ENCODE data around the gene SEMA5A. TPM values are rescaled to one million over a fixed set of nuclear protein-coding genes. Genes with fewer than 3 reads are reported as not detected.

SEMA5A gene
- total RNA-seq, 1 experiment from 2014 or later, result 34.3 TPM

DNA sequence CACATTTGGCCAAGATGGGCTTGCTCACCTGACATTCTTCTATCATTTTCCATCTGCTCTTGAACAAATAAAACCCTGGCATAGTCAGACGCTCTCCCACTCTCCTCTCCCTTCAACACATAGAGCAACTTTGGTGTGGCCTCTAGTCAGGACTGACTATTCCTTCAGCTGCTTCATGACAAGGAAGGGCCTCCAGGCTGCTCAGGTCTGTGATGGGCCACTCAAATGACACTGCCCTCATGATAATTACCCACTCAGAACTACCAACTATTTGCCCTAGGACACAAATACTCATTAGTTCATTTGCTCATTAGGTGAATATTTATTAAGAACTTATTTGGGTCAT, 376.3 kb downstream of the SEMA5A start:
- H3K27me3 ChIP-seq (replicated peaks; ENCODE audit: control insufficient read depth, insufficient read depth, low read length), result no peaks in the 10 kb centered on the region
- BruUV-seq (replicated peaks), result no TSS peak
- DNase-seq, result no peak
- no peaks in the 10 kb centered on the region for H3K36me3 ChIP-seq (ENCODE audit: control insufficient read depth, insufficient read depth, low read length)
- CTCF ChIA-PET, result no interaction called here
- H3K4me3 ChIP-seq (ENCODE audit: low read depth, low read length), result no peak overlapping the region
- POLR2A ChIA-PET, result no interaction called here
- intact Hi-C loops (cut with micrococcal nuclease; ENCODE audit: unreplicated experiment), result no loop called here
- no peaks in the 10 kb centered on the region for H3K27me3 Mint-ChIP-seq (ENCODE audit: insufficient read depth, unreplicated experiment)
- no peaks in the 10 kb centered on the region for H3K9me3 ChIP-seq
- peaks cover 12% of the 10 kb centered on the region for H3K36me3 Mint-ChIP-seq (ENCODE audit: insufficient read depth, unreplicated experiment)
- H3K27ac Mint-ChIP-seq (ENCODE audit: unreplicated experiment), result no peak overlapping the region
- H3K4me3 Mint-ChIP-seq (ENCODE audit: unreplicated experiment), result no peak overlapping the region
- H3K4me1 ChIP-seq, result no peaks in the 10 kb centered on the region
- H3K9me3 Mint-ChIP-seq (ENCODE audit: unreplicated experiment), result no peaks in the 10 kb centered on the region
- TF ChIP-seq, protein P1, sequence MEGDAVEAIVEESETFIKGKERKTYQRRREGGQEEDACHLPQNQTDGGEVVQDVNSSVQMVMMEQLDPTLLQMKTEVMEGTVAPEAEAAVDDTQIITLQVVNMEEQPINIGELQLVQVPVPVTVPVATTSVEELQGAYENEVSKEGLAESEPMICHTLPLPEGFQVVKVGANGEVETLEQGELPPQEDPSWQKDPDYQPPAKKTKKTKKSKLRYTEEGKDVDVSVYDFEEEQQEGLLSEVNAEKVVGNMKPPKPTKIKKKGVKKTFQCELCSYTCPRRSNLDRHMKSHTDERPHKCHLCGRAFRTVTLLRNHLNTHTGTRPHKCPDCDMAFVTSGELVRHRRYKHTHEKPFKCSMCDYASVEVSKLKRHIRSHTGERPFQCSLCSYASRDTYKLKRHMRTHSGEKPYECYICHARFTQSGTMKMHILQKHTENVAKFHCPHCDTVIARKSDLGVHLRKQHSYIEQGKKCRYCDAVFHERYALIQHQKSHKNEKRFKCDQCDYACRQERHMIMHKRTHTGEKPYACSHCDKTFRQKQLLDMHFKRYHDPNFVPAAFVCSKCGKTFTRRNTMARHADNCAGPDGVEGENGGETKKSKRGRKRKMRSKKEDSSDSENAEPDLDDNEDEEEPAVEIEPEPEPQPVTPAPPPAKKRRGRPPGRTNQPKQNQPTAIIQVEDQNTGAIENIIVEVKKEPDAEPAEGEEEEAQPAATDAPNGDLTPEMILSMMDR (IDR thresholded peaks at IDR 0.05; ENCODE audit: insufficient read depth in 1 of 2, low read depth in 1 of 2, low read length in 1 of 2, severe bottlenecking in 1 of 2, unreplicated experiment in 1 of 2), result no peak
- H3K4me1 Mint-ChIP-seq (ENCODE audit: low read depth, unreplicated experiment), result no peaks in the 10 kb centered on the region

DNA sequence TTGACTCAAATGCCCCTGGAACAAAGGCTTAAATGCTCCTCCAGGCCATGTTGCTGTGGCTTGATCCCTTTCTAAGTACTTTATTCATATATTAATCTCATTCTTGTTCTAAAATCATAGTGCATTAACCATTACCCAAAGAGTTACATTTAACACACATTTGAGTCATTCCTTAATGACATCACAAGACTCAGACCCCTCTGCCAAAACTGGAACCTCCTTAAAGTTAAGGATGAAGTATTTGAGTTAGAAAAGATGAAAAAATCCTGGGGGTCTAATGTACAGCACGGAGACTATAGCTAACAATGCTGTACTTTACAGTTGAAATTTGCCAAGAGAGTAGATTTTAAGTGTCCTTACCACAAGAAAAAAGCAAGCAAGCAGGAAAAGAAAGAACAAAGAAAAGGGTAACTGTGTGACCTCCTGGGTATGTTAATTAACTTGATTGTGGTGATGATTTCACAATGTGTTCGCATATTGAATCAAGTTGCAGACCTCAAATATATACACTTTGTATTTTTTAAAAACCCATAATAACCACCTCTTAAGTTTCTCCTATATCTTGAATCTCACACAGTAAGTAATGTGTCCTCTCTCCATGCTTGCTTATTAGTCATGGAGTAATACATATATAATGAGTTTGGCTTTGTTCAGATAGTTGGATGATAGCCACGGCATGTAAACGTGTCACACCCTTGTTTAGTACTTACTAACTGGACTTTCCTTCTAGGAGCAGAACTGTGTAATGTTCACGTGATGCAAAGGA, 376.9 kb downstream of the SEMA5A start:
- intact Hi-C loops (cut with micrococcal nuclease; ENCODE audit: unreplicated experiment), result no loop called here
- no TSS peak for BruUV-seq (replicated peaks)
- no peaks in the 10 kb centered on the region for H3K4me1 Mint-ChIP-seq (ENCODE audit: low read depth, unreplicated experiment)
- POLR2A ChIA-PET, result no interaction called here
- Histone ChIP-seq H3K4me1 (no peaks in the 10 kb centered on the region), H3K9me3 (no peaks in the 10 kb centered on the region), H3K27me3 (replicated peaks; ENCODE audit: control insufficient read depth, insufficient read depth, low read length) (no peaks in the 10 kb centered on the region), H3K4me3 (ENCODE audit: low read depth, low read length) (no peak overlapping the region), H3K36me3 (ENCODE audit: control insufficient read depth, insufficient read depth, low read length) (no peaks in the 10 kb centered on the region)
- TF ChIP-seq, protein P1 (IDR thresholded peaks at IDR 0.05; ENCODE audit: insufficient read depth in 1 of 2, low read depth in 1 of 2, low read length in 1 of 2, severe bottlenecking in 1 of 2, unreplicated experiment in 1 of 2), result no peak
- no peak for DNase-seq
- peaks cover 12% of the 10 kb centered on the region for H3K36me3 Mint-ChIP-seq (ENCODE audit: insufficient read depth, unreplicated experiment)
- H3K27ac Mint-ChIP-seq (ENCODE audit: unreplicated experiment), result no peak overlapping the region
- H3K4me3 Mint-ChIP-seq (ENCODE audit: unreplicated experiment), result no peak overlapping the region
- no peaks in the 10 kb centered on the region for H3K27me3 Mint-ChIP-seq (ENCODE audit: insufficient read depth, unreplicated experiment)
- no peaks in the 10 kb centered on the region for H3K9me3 Mint-ChIP-seq (ENCODE audit: unreplicated experiment)
- CTCF ChIA-PET, result no interaction called here

DNA sequence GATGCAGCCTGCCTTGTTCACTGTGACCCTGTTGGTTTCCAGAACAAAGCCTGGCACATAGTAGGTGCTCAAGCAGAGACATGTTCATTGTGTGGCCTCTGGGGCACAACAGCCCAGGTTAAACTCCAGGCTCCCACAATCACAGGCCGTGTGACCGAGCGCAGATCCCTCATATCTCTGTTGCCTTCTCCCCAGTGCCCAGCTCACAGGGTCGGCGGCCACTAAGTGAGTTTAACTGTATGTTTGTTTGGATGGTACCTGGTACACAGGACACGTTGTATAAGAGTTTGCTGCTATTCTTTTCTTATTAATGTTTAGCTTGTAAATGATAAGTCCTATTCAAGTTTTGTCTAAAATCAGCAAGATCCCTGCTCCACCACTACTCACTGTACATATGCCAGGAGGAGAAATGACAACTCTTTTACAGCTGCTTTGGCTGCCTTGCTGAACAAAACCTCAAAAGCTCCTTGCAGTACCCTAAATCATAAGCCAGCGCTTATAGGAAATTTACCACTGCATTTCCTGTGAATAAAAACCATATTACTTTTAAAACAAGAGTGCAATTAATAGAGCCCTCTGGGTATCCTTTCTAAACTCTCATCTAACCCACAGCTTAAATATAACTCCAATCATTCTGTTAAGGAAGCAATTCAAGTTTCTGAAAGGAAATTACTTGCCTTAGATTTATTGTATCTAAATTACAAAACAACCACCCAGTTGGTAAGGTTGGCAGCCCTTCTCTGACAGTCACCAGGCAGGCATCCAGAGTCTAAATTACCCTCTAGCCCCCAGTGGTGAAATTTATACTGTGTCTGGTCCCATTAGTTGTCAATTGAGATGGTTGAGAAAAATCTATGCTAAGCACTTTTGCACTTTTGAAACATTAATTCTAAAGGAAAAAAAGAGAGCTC, 379.4 kb downstream of the SEMA5A start:
- POLR2A ChIA-PET, result no interaction called here
- H3K36me3 Mint-ChIP-seq (ENCODE audit: insufficient read depth, unreplicated experiment), result peaks cover 9% of the 10 kb centered on the region
- no peaks in the 10 kb centered on the region for H3K9me3 ChIP-seq
- intact Hi-C loops (cut with micrococcal nuclease; ENCODE audit: unreplicated experiment), result no loop called here
- H3K27me3 Mint-ChIP-seq (ENCODE audit: insufficient read depth, unreplicated experiment), result no peaks in the 10 kb centered on the region
- no peaks in the 10 kb centered on the region for H3K9me3 Mint-ChIP-seq (ENCODE audit: unreplicated experiment)
- CTCF ChIA-PET, result interaction anchor here (1.6 kb wide), 1 partner anchor 10 kb away, joined by 5 read pairs; no protein-coding TSS in a partner anchor
- no peaks in the 10 kb centered on the region for H3K4me1 Mint-ChIP-seq (ENCODE audit: low read depth, unreplicated experiment)
- TF ChIP-seq, protein P1 (IDR thresholded peaks at IDR 0.05; ENCODE audit: insufficient read depth in 1 of 2, low read depth in 1 of 2, low read length in 1 of 2, severe bottlenecking in 1 of 2, unreplicated experiment in 1 of 2), result no peak
- H3K4me3 ChIP-seq (ENCODE audit: low read depth, low read length), result no peak overlapping the region
- peaks cover 6% of the 10 kb centered on the region; the same call in 1 of the 2 replicates for H3K4me1 ChIP-seq
- no peak overlapping the region for H3K4me3 Mint-ChIP-seq (ENCODE audit: unreplicated experiment)
- H3K36me3 ChIP-seq (ENCODE audit: control insufficient read depth, insufficient read depth, low read length), result no peaks in the 10 kb centered on the region
- no peak overlapping the region for H3K27ac Mint-ChIP-seq (ENCODE audit: unreplicated experiment)
- BruUV-seq (replicated peaks), result no TSS peak
- DNase-seq, result no peak
- H3K27me3 ChIP-seq (replicated peaks; ENCODE audit: control insufficient read depth, insufficient read depth, low read length), result no peaks in the 10 kb centered on the region
